Measurements from ENCODE around the gene ZBTB18.
"Not testable (repeated sequence)": the region's sequence is repeated elsewhere in the genome, so short reads cannot be mapped to it uniquely, and the experiment has no call there.

The ZBTB18 gene

DNA sequence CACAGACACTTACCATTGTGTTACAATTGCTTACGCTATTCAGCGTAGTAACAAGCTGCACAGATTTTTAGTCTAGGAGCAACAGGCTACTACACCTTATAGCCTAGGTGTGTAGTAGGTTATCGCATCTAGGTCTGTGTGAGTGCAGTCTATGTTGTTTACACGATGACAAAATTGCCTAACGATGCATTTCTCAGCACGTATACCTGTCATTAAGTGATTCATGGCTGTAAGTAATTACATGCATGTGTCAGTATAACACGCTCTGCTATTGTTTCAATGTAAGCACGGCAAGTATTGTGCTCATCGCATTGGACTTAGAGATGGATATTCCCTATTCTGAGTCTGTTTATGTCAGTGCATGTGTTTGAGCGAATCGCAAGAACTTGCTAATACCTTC is 15.7 kb upstream of the ZBTB18 start:
- no peaks in the 10 kb centered on the region for H3K36me3 ChIP-seq (ENCODE audit: control insufficient read depth, insufficient read depth, low read length)
- 94 to 95% methylated on average over 9 of the region's 11 CpGs for WGBS, 2 experiments

DNA sequence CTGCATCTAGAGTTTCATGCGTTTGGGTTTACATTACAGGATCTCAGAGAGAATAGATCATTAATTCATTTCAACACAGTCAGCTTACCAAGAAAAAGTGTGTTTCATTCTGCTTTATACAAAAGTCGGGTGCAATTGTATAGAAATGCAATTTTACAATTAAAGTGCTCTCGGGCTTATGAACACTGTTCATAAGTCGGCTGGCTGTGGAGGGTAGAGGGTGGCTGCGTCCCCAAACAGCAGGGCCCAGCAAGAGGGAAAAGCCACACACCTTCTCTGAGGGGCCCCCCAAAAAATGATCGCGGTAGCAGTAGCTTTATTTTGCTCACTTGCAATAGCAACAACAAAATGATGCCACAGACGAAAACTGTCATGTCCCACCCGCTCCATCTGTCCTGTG is 13.8 kb upstream of the ZBTB18 start:
- H3K4me1 ChIP-seq (ENCODE audit: control insufficient read depth, insufficient read depth, low read length), result no peaks in the 10 kb centered on the region
- H3K4me3 ChIP-seq (ENCODE audit: insufficient read depth, low read depth, low read length), result no peak overlapping the region
- 90 to 94% methylated on average over 8 to 9 of the region's 9 CpGs for WGBS, 2 experiments
- H3K36me3 ChIP-seq (ENCODE audit: control insufficient read depth, insufficient read depth, low read length), result no peaks in the 10 kb centered on the region
- H3K9me3 ChIP-seq (ENCODE audit: control insufficient read depth, low read length), result no peaks in the 10 kb centered on the region
- H3K27me3 ChIP-seq (ENCODE audit: control insufficient read depth, insufficient read depth, low read length, poor library complexity, severe bottlenecking), result no peaks in the 10 kb centered on the region
- no peak overlapping the region for H3K27ac ChIP-seq (ENCODE audit: insufficient read depth, low read depth, low read length, poor library complexity, severe bottlenecking)

More for the DNA sequence above, 15.7 kb upstream of the ZBTB18 start:
- Histone ChIP-seq H3K4me3 (ENCODE audit: insufficient read depth, low read depth, low read length) (no peak overlapping the region), H3K4me1 (ENCODE audit: control insufficient read depth, insufficient read depth, low read length) (no peaks in the 10 kb centered on the region), H3K27ac (ENCODE audit: insufficient read depth, low read depth, low read length, poor library complexity, severe bottlenecking) (no peak overlapping the region), H3K27me3 (ENCODE audit: control insufficient read depth, insufficient read depth, low read length, poor library complexity, severe bottlenecking) (no peaks in the 10 kb centered on the region), H3K9me3 (ENCODE audit: control insufficient read depth, low read length) (no peaks in the 10 kb centered on the region)

DNA sequence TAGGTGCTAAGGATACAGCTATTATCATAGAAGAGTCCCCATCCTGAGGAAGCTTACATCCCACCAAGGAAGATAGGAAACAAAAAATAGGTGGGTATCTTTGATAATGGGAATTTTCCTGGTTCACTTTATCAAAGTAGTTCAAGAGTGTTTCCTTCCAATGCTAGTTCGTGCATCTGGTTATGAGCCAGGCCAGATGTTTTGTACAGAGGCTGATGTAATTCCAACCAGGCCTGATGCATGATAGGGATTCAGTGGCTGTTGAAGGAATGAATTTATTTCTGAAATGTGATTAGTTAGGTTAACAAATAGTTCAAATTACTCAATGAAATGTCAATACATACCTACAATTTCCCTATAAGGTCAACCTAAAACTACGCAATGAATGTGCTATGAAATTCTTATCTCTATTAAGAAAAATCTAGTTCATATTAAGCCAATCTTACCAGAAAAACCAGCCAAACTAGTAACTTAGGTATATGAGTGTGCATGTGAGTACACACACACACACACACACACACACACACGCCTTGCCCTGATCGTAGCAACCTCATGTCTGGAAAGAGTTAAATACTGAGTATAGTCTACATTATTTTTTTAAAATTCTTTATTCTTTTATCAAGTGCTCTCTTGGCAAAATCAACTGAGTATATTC is 9.5 kb upstream of the ZBTB18 start:
- Histone ChIP-seq H3K36me3 (ENCODE audit: control insufficient read depth, insufficient read depth, low read length) (no peaks in the 10 kb centered on the region), H3K9me3 (ENCODE audit: control insufficient read depth, low read length) (no peaks in the 10 kb centered on the region), H3K4me1 (ENCODE audit: control insufficient read depth, insufficient read depth, low read length) (peaks cover under 1% of the 10 kb centered on the region), H3K27ac (ENCODE audit: insufficient read depth, low read depth, low read length, poor library complexity, severe bottlenecking) (no peak overlapping the region), H3K4me3 (ENCODE audit: insufficient read depth, low read depth, low read length) (no peak overlapping the region), H3K27me3 (ENCODE audit: control insufficient read depth, insufficient read depth, low read length, poor library complexity, severe bottlenecking) (peaks cover under 1% of the 10 kb centered on the region)
- WGBS, 2 experiments, result 93 to 99% methylated on average over 1 to 2 of the region's 4 CpGs

DNA sequence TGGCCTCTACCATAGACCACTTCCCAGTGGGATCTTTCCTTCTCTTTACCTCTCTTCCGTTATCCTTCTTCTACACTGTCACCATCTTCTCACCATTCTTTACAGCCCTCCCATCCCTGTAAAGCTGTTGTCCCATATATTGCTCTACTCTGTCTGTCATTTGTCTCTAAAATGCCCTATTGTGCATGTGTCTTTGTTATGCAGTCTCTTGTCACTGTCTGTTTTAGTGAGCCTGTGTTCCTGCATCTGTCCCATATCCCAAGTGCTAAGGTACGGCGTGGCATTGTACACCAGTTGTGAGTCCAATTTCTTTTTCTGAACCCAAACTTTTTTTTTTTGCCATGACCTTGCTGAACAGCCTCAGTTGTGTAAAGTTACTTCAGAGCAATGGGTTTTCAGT is 8.8 kb upstream of the ZBTB18 start:
- Histone ChIP-seq H3K36me3 (ENCODE audit: control insufficient read depth, insufficient read depth, low read length) (no peaks in the 10 kb centered on the region), H3K27me3 (ENCODE audit: control insufficient read depth, insufficient read depth, low read length, poor library complexity, severe bottlenecking) (peaks cover 7% of the 10 kb centered on the region), H3K4me3 (ENCODE audit: insufficient read depth, low read depth, low read length) (no peak overlapping the region), H3K27ac (ENCODE audit: insufficient read depth, low read depth, low read length, poor library complexity, severe bottlenecking) (no peak overlapping the region), H3K4me1 (ENCODE audit: control insufficient read depth, insufficient read depth, low read length) (peaks cover 4% of the 10 kb centered on the region), H3K9me3 (ENCODE audit: control insufficient read depth, low read length) (no peaks in the 10 kb centered on the region)
- 87 to 92% methylated on average over 3 of the region's 3 CpGs for WGBS, 2 experiments

DNA sequence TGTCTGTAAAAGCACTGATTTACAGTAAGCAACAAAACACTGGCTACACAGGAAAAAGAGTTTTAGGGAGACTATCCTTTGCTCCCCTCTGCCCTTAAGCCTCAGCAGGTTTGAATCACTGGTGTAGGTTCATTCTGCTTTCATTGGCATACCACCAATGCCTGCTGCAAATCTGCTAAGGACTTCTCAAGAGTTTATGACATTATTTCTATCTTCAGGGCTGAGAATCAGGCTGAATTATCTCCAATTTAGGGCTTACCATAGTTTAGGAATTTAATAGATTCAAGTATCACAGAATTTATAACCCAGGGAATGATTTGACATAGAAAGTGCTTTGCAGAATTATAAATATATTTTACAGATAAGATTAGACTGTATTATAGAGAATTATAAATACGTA is 6.7 kb upstream of the ZBTB18 start:
- Histone ChIP-seq H3K4me3 (ENCODE audit: insufficient read depth, low read depth, low read length) (no peak overlapping the region), H3K9me3 (ENCODE audit: control insufficient read depth, low read length) (no peaks in the 10 kb centered on the region), H3K36me3 (ENCODE audit: control insufficient read depth, insufficient read depth, low read length) (no peaks in the 10 kb centered on the region), H3K27ac (ENCODE audit: insufficient read depth, low read depth, low read length, poor library complexity, severe bottlenecking) (no peak overlapping the region), H3K27me3 (ENCODE audit: control insufficient read depth, insufficient read depth, low read length, poor library complexity, severe bottlenecking) (peaks cover 7% of the 10 kb centered on the region), H3K4me1 (ENCODE audit: control insufficient read depth, insufficient read depth, low read length) (peaks cover 4% of the 10 kb centered on the region)
- WGBS, 2 experiments, result no CpG with 5 or more reads among the region's 1 CpG

DNA sequence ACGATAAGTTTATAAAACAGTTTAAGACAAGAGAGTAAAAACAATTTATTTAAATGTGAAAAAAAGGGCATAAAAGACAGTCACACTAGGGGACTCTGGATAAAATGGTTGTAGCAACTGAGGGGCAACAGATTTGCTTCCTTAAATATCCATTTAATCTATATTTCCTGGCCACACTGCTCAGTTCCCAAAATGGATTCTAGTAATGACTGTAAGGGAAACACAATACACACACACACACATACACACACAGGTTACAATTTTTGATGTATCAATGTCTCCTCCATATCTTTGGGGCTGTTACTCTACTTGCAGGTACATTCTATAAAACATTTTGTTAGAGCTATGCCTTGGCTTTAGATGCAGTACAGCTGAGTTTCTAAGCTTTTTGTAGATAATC is 4.8 kb upstream of the ZBTB18 start:
- not testable (repeated sequence) for H3K9me3 ChIP-seq (ENCODE audit: control insufficient read depth, low read length); H3K27me3 ChIP-seq (ENCODE audit: control insufficient read depth, insufficient read depth, low read length, poor library complexity, severe bottlenecking); H3K27ac ChIP-seq (ENCODE audit: insufficient read depth, low read depth, low read length, poor library complexity, severe bottlenecking); H3K4me1 ChIP-seq (ENCODE audit: control insufficient read depth, insufficient read depth, low read length); H3K4me3 ChIP-seq (ENCODE audit: insufficient read depth, low read depth, low read length); H3K36me3 ChIP-seq (ENCODE audit: control insufficient read depth, insufficient read depth, low read length)
- 100% methylated on average over 1 of the region's 1 CpG for WGBS, 2 experiments

DNA sequence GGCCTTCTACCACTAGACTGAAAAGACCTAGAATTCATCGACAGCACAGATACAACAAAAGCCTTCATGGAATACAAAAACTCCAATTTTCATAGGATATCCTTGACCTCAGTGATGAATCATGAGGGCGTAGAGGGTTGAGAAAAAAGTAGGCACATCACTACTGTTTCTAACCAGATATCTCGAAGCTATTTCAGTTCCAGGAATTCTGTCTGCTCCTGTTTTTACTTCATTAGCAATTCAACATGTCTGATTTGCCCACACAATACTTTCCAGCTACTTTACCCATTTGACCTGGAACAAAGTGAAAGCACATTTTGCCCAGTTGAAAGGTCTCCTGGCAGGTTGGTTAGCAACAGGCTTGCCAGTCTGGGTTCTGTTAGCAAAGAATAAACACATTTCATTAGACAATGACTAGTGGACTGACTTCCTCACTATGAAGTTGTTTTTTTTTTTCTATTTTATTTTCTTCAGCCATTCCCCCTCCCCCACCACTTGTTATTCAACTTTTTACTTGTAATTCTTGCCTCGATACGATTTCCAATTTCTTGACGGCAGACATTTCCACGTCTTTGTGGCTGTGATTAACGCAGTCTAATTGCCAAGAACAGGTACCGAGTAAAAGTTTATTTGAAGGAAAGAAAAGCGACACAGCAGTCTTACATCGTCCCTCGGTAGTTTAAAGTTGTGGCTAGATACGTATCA is 4.0 kb upstream of the ZBTB18 start:
- no peaks in the 10 kb centered on the region for H3K9me3 ChIP-seq (ENCODE audit: control insufficient read depth, low read length)
- H3K4me1 ChIP-seq (ENCODE audit: control insufficient read depth, insufficient read depth, low read length), result peaks cover 10% of the 10 kb centered on the region
- peak overlapping the region; percentile 91 for H3K4me3 ChIP-seq (ENCODE audit: insufficient read depth, low read depth, low read length)
- 20 to 21% methylated on average over 13 of the region's 13 CpGs for WGBS, 2 experiments
- no peaks in the 10 kb centered on the region for H3K36me3 ChIP-seq (ENCODE audit: control insufficient read depth, insufficient read depth, low read length)
- H3K27ac ChIP-seq (ENCODE audit: insufficient read depth, low read depth, low read length, poor library complexity, severe bottlenecking), result peak overlapping the region; percentile 94
- H3K27me3 ChIP-seq (ENCODE audit: control insufficient read depth, insufficient read depth, low read length, poor library complexity, severe bottlenecking), result peaks cover 7% of the 10 kb centered on the region

DNA sequence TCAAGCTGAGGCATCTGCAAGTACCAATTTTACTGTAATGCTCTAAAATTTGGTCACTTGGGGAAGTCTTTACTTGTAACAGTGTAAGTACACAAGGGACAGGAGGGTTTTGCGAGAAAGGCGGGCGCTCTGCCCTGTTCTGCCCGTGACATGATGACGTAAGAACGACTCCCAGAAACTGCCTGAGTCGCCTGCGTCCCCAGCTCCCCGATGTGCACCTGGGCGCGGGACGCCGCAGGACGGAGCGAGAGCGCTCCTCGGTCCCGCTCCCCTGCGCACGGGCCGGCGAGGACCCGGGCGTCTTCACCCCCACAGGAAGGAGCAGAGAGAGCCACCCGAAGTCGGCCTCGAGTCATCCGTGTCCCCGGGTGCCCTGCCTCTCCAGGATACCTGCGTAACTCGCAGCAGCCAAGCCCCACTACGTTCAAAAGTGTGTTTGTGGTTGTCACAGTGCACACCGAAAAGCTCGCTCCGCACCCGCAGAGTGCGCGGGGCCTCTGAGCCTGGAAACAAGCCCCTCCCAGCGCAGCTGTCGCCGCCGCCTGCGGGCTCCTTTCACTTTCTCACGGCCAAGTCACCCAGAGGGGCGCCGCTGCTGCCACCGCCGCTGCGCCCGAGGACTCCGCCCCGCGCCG is 3.3 kb upstream of the ZBTB18 start:
- Histone ChIP-seq H3K27me3 (ENCODE audit: control insufficient read depth, insufficient read depth, low read length, poor library complexity, severe bottlenecking) (peaks cover 7% of the 10 kb centered on the region), H3K27ac (ENCODE audit: insufficient read depth, low read depth, low read length, poor library complexity, severe bottlenecking) (peak overlapping the region; percentile 94), H3K36me3 (ENCODE audit: control insufficient read depth, insufficient read depth, low read length) (no peaks in the 10 kb centered on the region), H3K9me3 (ENCODE audit: control insufficient read depth, low read length) (no peaks in the 10 kb centered on the region), H3K4me1 (ENCODE audit: control insufficient read depth, insufficient read depth, low read length) (peaks cover 16% of the 10 kb centered on the region), H3K4me3 (ENCODE audit: insufficient read depth, low read depth, low read length) (peak overlapping the region; percentile 91)
- WGBS, 2 experiments, result 0% methylated on average over 54 of the region's 54 CpGs

DNA sequence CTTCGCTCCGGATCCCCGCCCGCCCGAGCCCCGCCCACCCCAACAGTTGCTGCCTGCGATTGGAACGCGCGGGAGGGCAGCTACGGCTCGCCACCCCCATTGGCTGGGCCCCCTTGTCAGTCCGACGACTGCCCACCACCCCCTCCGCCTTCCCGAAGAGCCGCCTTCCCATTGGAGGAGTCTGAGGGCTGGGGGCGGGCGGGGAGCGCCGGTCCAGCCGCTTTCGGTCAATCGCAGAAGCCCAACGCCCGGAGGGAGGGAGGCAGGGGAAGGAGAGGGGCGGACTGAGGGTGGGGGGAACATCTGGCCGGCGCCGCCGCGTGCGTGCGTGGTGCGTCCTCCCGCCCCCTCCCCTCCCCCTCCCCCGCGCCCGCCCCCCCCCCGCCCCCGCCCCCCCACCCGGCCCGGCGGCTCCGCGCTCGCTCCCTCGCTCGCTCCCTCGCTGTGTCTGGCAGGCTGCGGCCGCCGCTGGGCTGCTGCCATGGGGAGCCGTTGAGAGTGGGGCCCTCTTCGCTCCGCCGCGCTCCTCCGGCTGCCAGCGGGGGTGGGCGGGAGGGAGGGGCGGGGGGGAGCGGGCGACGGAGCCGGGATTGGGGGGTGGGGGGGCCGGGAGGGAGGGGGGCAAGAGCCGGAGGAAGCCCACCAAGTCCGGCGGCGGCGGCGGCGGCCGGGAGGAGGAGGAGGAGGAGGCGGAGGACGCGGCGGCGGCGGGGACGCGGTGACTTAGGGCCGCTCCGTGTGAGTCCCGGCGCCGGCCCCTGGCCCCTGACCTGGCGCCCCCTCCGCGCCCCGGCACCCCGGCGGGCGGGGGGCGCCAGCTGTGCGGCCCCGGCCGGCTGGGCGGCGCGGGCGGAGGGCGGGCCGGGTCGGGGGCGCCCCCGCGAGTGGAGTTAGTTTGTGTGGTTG is 2.6 kb upstream of the ZBTB18 start:
- peaks cover 24% of the 10 kb centered on the region for H3K4me1 ChIP-seq (ENCODE audit: control insufficient read depth, insufficient read depth, low read length)
- H3K27me3 ChIP-seq (ENCODE audit: control insufficient read depth, insufficient read depth, low read length, poor library complexity, severe bottlenecking), result peaks cover 7% of the 10 kb centered on the region
- 0 to 1% methylated on average over 72 to 78 of the region's 109 CpGs for WGBS, 2 experiments
- H3K9me3 ChIP-seq (ENCODE audit: control insufficient read depth, low read length), result no peaks in the 10 kb centered on the region
- no peaks in the 10 kb centered on the region for H3K36me3 ChIP-seq (ENCODE audit: control insufficient read depth, insufficient read depth, low read length)
- H3K27ac ChIP-seq (ENCODE audit: insufficient read depth, low read depth, low read length, poor library complexity, severe bottlenecking), result no peak overlapping the region
- peak overlapping the region; percentile 91 for H3K4me3 ChIP-seq (ENCODE audit: insufficient read depth, low read depth, low read length)
